Stimulated activated CD4-positive, alpha-beta T cell treated with anti-CD3 and anti-CD28 coated beads, TNF-alpha, amount 100 ng/mL, for 1 hour (primary cell): ENCODE data around the gene ANKRD44.

Source experiments
- DNase-seq, 3 donors: peaks; one replicate each; pipeline ENCODE4 v3.0.0-alpha.2; 2020; ENCODE audit warnings: low read depth in 3 of 3, low spot score in 1 of 3

Gene ANKRD44

GRCh38 chr2:197182668-197183067 lies 127.9 kb downstream of the ANKRD44 start:
- DNase-seq, result no peak

- no peak for DNase-seq
Observed at GRCh38 chr2:197181491-197181890, 129.1 kb downstream of the ANKRD44 start.

DNA sequence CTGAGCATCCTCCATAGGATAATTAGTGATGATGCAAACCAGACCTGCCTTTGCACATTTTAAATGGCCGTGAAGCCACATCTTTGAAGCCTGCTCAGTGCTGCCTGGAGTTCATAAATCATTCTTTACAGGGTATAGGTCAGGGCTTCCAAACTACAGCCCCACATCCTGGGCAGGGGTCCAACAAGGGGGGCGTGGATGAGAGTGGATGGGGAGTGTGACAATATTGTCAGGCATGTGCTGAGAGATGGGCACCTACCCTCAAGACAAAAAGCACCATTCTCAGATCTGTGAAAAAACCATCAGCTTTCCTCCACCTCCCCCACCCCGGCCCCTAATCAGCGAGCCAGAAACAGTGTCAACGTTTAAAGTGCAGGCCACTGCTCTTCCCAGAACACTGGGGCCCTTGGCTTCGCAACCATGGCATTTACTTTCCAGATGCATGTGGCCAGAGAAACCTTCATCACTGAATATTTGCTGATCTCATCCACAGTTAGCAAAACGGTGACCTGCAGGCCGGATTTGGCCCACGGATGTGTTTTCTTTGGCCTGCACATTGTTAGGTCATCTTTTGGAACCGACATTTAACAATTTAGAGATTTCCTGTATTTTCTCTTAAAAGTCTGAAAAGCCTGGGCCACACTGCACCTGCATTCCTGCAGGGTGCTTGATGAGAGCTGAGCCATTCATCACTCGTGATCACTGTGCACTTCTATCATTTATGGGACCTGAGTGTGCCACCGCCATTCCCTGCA lies 130.7 kb downstream of the ANKRD44 start:
- no peak for DNase-seq

GRCh38 chr2:197176522-197176921 lies 134.1 kb downstream of the ANKRD44 start:
- DNase-seq, result no peak

DNA sequence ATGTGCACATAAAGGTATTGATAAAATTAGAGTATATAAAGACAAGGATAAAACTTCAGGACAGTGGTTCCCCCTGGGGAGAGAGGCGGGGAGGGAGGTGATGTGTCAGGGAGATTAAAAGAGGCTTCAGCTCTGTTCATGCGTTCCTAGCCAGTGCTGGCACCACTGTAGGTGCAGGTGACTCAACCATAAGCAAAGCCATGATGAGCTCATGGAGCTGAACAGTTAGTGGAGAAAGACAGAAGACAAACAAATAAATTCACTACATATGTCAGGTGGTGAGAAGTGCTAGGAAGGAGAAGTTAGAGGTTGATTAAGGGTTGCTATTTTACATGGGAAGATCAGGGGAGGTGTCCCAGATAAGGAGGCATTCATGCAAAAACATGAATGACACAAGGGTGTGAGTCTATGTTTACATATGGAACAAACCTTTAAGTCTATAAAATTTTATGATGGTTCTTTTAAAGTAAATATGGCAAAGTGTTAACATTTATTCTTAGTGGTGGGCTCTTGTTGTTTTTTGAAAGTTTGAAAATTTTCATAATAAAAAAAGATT lies 136.0 kb downstream of the ANKRD44 start:
- DNase-seq, result no peak

GRCh38 chr2:197171582-197171981 lies 139.0 kb downstream of the ANKRD44 start:
- no peak for DNase-seq

GRCh38 chr2:197170208-197170607 lies 140.4 kb downstream of the ANKRD44 start:
- no peak for DNase-seq

DNA sequence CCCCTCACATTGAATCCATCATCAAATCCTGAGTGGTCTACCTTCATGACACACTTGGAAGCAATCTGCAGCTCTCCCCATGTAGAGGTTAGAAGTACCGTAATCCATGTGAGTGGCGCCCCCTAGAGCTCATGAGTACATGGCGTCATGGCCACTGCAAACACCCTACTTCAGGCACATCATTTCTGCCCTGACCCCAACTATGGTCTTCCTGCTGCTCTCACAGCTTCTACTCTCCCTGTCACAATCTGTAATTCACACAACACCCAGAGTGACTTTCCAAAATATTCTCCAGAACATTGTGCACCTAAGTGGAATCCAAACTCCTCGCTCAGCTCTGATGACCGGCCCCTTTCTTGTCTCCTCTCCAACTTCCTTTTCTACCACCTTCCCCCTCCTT lies 141.9 kb downstream of the ANKRD44 start:
- peak; percentile 22 to 61 (median 30) for DNase-seq

DNA sequence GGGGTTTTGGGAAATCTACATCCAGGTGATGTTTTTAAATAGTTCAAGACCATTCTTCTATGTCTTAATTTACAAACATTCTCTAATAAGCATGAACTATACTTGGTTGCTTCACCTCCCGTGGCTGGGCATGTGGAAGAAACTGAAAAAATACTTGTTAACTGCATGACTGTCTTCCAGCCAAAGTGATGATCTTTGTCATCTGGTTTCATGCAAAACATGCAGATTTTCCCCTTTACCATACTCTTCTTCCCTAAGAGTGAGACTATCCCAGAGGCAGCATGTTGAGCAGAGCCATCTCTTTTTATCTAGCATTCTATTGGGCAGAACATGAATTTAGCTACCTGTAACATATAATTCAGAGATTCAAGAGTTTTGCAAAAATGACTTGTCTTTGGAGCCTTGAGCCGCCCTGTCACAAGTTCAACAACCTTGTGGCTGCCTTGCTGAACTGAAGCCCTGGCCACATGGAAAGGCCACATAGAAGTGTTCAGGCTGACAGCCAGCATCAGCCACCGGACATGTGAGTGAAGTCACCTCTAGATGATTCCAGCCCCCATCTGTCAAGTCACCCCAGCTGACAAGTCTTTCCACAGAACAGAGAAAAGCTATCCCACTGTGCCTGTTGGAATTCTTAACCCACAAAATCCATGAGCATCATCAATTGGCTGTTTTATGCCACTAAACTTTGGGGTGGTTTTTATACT lies 142.8 kb downstream of the ANKRD44 start:
- DNase-seq, result no peak

DNA sequence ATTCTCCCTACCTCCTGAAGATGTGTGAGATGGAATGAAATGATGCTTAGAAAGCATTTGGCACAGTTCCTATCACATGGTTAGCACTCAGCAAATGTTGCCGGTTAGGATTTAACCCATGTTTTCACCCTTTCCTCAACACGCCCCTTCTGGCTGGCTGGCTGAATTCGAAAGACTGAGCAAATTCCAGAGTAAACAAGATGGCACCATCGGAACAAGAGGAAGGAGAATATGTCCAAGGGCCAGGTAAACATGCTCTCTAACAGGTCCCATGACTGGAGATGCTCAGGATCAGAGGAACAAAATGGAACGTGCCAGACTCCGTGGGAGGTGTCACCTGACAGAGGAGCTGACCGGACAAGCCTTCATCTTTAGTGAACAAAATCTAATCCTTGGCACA lies 145.6 kb downstream of the ANKRD44 start:
- no peak for DNase-seq

DNA sequence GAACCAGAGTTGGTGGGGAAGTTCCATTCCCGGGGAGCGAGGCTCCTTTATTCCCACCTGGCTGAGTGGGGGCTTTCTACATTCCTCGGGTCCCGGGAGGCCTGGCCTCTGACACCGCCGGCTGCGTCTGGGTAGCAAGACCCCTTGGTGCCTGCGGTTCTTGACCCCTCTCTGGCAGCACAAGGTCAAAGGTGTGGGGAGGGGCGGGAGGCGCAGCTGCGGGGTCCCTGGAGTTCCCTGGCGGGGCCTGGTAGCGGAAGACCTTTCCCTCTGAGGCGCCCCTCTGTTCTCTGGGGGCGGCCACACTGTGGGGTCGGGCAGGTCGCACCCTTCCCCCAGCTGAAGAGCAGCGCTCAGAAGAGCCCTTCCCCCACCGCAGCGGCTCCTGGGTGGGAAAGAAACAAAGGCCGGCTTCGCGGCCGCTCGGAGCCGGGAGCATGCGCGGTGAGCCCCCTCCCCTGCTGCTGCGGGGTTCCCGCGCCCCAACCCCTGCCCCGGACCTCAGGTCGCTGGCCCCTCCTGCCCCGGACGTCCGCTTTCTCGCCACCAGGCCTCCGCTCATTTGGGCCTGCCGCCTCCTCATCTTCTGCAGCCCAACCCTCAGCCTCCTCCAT lies 146.3 kb downstream of the ANKRD44 start:
- DNase-seq, result no peak

DNA sequence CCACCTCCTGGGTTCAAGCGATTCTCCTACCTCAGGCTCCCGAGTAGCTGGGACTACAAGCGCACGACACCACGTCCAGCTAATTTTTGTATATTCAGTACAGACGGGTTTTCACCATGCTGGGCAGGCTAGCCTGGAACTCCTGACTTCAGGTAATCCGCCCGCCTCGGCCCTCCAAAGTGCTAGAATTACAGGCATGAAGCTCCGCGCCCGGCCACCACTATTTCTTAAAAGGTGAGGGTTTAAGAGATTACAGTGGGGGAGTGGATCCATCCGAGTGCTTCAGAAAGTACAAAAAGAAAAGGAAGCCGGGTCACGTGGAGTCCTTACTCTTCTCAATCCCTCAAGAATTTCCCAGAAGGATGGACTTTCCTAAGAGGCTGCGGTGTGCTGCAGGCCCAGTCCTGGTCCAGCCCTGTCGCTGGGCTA lies 146.9 kb downstream of the ANKRD44 start:
- no peak for DNase-seq

DNA sequence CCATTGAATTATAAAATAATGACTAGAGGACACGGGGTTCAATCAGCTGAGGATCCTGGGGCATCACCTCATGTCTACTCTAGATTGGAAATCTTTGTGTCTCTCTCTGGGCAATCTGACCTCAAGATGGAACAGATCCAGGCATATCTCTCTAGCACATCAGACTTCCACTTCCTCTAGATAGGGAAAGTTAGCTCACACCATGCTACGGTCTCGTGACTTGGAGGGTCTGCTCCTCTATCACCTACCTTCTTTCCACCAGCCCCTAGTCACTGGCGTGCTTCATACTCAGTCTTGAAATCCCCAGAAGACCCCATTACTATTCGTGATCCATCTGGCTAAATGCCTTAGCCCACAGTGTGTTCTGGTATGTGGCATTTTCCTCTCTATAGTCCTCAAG lies 148.8 kb downstream of the ANKRD44 start:
- no peak for DNase-seq

DNA sequence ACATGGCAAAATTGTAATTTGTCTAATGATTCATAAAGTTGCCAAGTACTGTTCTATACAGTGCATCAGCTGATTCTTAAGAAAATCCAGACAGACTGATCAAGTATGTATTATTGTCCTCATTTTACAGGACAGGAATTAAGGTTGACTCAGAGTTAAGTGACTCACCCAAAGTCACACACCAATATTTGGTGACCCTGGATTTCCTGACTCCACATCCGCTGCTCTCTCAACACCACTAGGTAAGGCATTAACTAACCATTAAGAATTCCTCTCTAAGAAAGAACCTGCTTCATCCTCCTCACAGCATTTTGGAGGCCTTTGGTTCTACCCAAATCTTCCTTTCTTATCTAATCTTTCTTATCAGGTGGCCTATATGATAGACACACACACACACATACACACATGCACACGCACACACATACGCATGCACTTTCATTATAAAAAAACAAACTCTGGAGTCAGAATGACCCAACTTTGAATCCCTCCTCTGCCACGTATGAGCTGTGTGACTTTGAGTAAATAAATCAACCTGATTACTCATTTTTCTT lies 150.8 kb downstream of the ANKRD44 start:
- no peak for DNase-seq

GRCh38 chr2:197158591-197159550 lies 151.7 kb downstream of the ANKRD44 start:
- DNase-seq, result no peak

DNA sequence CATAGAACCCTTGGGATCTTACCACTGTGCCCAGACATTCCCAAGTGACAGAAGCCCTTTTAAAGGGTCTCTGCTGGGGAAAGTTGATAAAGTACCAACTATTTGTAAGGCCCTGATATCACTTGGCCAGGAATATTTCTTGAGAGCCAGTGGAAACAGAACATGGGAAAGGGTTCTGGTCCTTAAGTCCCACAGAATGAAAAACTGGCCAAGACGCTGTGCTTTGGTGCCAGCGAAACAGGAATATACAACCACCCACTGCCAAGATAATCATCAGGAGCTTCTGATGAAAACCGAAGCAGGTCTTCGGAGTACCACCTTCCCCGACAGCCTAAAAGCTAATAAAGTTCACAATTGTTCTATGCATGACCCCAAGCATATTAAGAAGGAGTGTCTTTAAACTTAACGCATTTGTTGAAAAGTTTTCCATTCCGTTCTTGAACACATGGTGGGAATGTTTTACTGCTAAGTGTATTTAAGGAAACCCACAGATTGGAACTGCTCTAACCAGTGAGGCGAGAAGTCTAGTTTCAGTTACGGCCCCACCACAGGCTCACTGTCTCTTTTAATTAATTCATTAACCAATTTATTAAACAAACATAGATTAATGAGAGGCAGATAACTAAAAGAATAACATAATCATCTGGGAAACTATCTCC lies 152.6 kb downstream of the ANKRD44 start:
- no peak for DNase-seq

DNA sequence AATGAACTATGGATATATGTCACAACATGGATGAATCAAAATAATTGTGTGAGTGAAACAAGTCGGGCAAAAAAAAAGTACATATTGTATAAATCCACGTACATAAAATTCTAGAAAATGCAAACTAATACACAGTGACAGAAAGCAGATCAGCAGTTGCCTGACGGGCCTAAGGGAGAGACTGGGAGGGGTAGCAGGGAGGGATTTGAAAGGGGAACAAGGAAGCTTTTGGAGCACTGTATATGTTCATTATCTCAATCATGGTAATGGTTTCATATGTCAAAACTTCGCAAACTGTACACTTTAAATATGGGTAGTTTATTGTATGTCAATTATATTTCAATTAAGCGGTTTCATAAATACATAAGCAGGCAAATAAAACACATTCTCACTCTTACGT lies 153.8 kb downstream of the ANKRD44 start:
- DNase-seq, result no peak

- no peak for DNase-seq
Observed at GRCh38 chr2:197152451-197153228, 157.9 kb downstream of the ANKRD44 start.

- DNase-seq, result no peak
Observed at GRCh38 chr2:197149546-197149945, 161.0 kb downstream of the ANKRD44 start.
